Endothelial cell of umbilical vein (primary cell): ENCODE measurements around the gene GLYAT. TPM values are rescaled to one million over a fixed set of nuclear protein-coding genes. Genes with fewer than 3 reads are reported as not detected.

Experiments
- BruUV-seq: library from RNA; stranded (reverse); fragments of 400-500 nt; replicated peaks from 2 replicates; lab custom pipeline; 2021; lab: Mats Ljungman, UMichigan
- CTCF ChIA-PET: fragments of 300-600, 350-600 bp; sonication (Branson Sonifier 250); formaldehyde crosslinking; loops from one replicate; lab custom pipeline; 2021; ENCODE audit warnings: antibody characterized with exemption, inconsistent platforms; lab: Charles Lee
- POLR2A ChIA-PET: fragments of 300-600, 350-600 bp; sonication (Branson Sonifier 250); formaldehyde crosslinking; loops from one replicate; lab custom pipeline; 2021; ENCODE audit warnings: antibody characterized with exemption, inconsistent platforms; lab: Charles Lee
- DNase-seq: peaks from one replicate; pipeline ENCODE4 v3.0.0-alpha.2; 2011; ENCODE audit warnings: low read depth, low spot score
- FAIRE-seq: peaks from 2 replicates; lab custom pipeline; 2011; peaks lifted over from hg19 to GRCh38; lab: Jason Lieb, UNC
- H2AFZ ChIP-seq: 2 replicates; pipeline ENCODE4 v1.6.0; 2012; ENCODE audit warnings: low read depth, low read length, control low read depth, inconsistent platforms
- H3K27ac ChIP-seq: 2 replicates; pipeline ENCODE4 v1.5.1; 2011; ENCODE audit warnings: low read depth, mild to moderate bottlenecking, control low read depth, low read length, moderate library complexity; ENCODE audit not compliant: insufficient read depth
- H3K27me3 ChIP-seq, 2 experiments: 2 replicates each; pipeline versions ENCODE4 v1.6.0 to v1.6.1; 2011; ENCODE audit warnings: low read length in 2 of 2, mixed read lengths in 1 of 2; ENCODE audit not compliant: control insufficient read depth in 2 of 2, insufficient read depth in 2 of 2
- H3K36me3 ChIP-seq, 2 experiments: 2 replicates in 1 of 2; 3 replicates in 1 of 2; pipeline ENCODE4 v1.5.1; 2011; ENCODE audit warnings: low read length in 2 of 2, mild to moderate bottlenecking in 1 of 2, moderate library complexity in 1 of 2; ENCODE audit not compliant: control insufficient read depth in 2 of 2, insufficient read depth in 2 of 2; ENCODE audit errors: extremely low read depth in 1 of 2
- H3K4me1 ChIP-seq: 3 replicates; pipeline ENCODE4 v1.5.1; 2011; ENCODE audit warnings: mild to moderate bottlenecking, low read length; ENCODE audit not compliant: control insufficient read depth, insufficient read depth; ENCODE audit errors: extremely low read depth
- H3K4me2 ChIP-seq: 2 replicates; pipeline ENCODE4 v1.6.1; 2011; ENCODE audit warnings: low read length, control low read depth, mixed read lengths; ENCODE audit not compliant: insufficient read depth
- H3K4me3 ChIP-seq, 3 experiments: fragments of 200-600 bp in 1 of 3; sonication (generic), shearing (Covaris generic) in 1 of 3; replicated peaks in 1 of 3; 2 replicates each; pipeline ENCODE4 v1.5.1; 2011 to 2016; ENCODE audit warnings: control low read depth in 3 of 3, low read length in 3 of 3, mild to moderate bottlenecking in 2 of 3, inconsistent platforms in 1 of 3, low read depth in 1 of 3, moderate library complexity in 1 of 3; ENCODE audit not compliant: insufficient read depth in 1 of 3
- H3K79me2 ChIP-seq: 2 replicates; pipeline ENCODE4 v1.6.0; 2012; ENCODE audit warnings: low read length, inconsistent platforms; ENCODE audit not compliant: control insufficient read depth, insufficient read depth
- H3K9ac ChIP-seq: replicated peaks from 2 replicates; pipeline ENCODE3; 2011; ENCODE audit warnings: low read length, control low read depth; ENCODE audit not compliant: insufficient read depth; ENCODE audit errors: extremely low read depth
- H3K9me1 ChIP-seq: replicated peaks from 3 replicates; pipeline ENCODE4 v1.6.0; 2011; ENCODE audit warnings: mild to moderate bottlenecking, low read length; ENCODE audit not compliant: control insufficient read depth, insufficient read depth; ENCODE audit errors: extremely low read depth
- H3K9me3 ChIP-seq: replicated peaks from 2 replicates; pipeline ENCODE4 v1.5.1; 2012; ENCODE audit warnings: low read length, inconsistent platforms; ENCODE audit not compliant: control insufficient read depth, insufficient read depth
- H4K20me1 ChIP-seq: replicated peaks from 2 replicates; pipeline ENCODE3; 2011; ENCODE audit warnings: mild to moderate bottlenecking, low read length; ENCODE audit not compliant: control insufficient read depth, insufficient read depth; ENCODE audit errors: extremely low read depth
- CTCF ChIP-seq, 2 donors: IDR thresholded peaks; 1 replicate in 1 of 2; 2 replicates in 1 of 2; pipeline ENCODE4 v1.5.1; 2011; ENCODE audit warnings: low read length in 2 of 2, mild to moderate bottlenecking in 2 of 2, moderate library complexity in 2 of 2, control low read depth in 1 of 2, inconsistent platforms in 1 of 2, low read depth in 1 of 2; ENCODE audit not compliant: insufficient read depth in 1 of 2; ENCODE audit errors: extremely low read depth in 1 of 2
- EZH2 ChIP-seq: IDR thresholded peaks from 2 replicates; pipeline ENCODE4 v1.6.1; 2012; ENCODE audit warnings: borderline replicate concordance, low read depth, mild to moderate bottlenecking, moderate library complexity, low read length, inconsistent platforms; ENCODE audit not compliant: severe bottlenecking
- FOS ChIP-seq: IDR thresholded peaks from 2 replicates; pipeline ENCODE4 v1.6.1; 2011; ENCODE audit warnings: mild to moderate bottlenecking, low read length, moderate library complexity, borderline replicate concordance; ENCODE audit not compliant: insufficient read depth
- JUN ChIP-seq: IDR thresholded peaks from 2 replicates; pipeline ENCODE4 v1.6.1; 2011; ENCODE audit warnings: borderline replicate concordance, low read depth; ENCODE audit not compliant: insufficient read length, insufficient read depth
- MAX ChIP-seq: IDR thresholded peaks from 2 replicates; pipeline ENCODE4 v1.6.1; 2011; ENCODE audit not compliant: insufficient read depth, insufficient read length
- MYC ChIP-seq: IDR thresholded peaks from one replicate; pipeline ENCODE4 v1.6.1; 2011; ENCODE audit warnings: mild to moderate bottlenecking, low read depth, low read length
- POLR2A ChIP-seq: IDR thresholded peaks from 2 replicates; pipeline ENCODE4 v1.6.1; 2012; ENCODE audit warnings: low read depth, mild to moderate bottlenecking, control low read depth, low read length
- POLR2AphosphoS5 ChIP-seq: IDR thresholded peaks from 2 replicates; pipeline ENCODE4 v1.6.1; 2012; ENCODE audit warnings: low read depth, mild to moderate bottlenecking, control low read depth, low read length, moderate library complexity; ENCODE audit not compliant: insufficient read depth
- dilution Hi-C: fragments of 300-500 bp; cut with MboI; formaldehyde crosslinking; loops from one replicate; pipeline ENCODE4 v1.15.0; 2019; ENCODE audit warnings: low sequenced_read_pairs; ENCODE audit not compliant: extremely low pct_ligation_motif_present
- intact Hi-C: fragments of 100-400 bp; cut with micrococcal nuclease; formaldehyde crosslinking; loops from one replicate; pipeline ENCODE4 v1.10.0; 2022
- polyA plus RNA-seq, 4 experiments: library from polyadenylated mRNA; depleted of rRNA in 3 of 4; stranded (reverse) in 3 of 4; unstranded in 1 of 4; fragments of >200 nt; gene quantifications; 2 replicates each; pipeline versions ENCODE4 v1.2.1 to v1.2.3, GENCODE V29; 2011 to 2012; ENCODE audit warnings: missing spikeins in 1 of 4
- total RNA-seq: library from RNA; stranded (reverse); gene quantifications from 2 replicates; pipeline ENCODE4 v1.2.3, GENCODE V29; 2021

The GLYAT gene
- total and polyA plus RNA-seq, 2 donors (not counting 3 experiments of a cell fraction or from before 2014, with no cell fraction given), result not detected

- Histone ChIP-seq H3K27ac (no peak overlapping the region), H4K20me1 (no peaks in the 10 kb centered on the region), H3K4me1 (no peaks in the 10 kb centered on the region), H3K9me3 (no peaks in the 10 kb centered on the region), H3K4me2 (no peak overlapping the region), H3K9ac (no peak overlapping the region), H3K36me3 (no peaks in the 10 kb centered on the region), H3K4me3 (no peak overlapping the region), H3K9me1 (no peaks in the 10 kb centered on the region), H3K79me2 (no peaks in the 10 kb centered on the region), H2AFZ (no peak overlapping the region), H3K27me3 (no peaks in the 10 kb centered on the region)
- TF ChIP-seq MYC (no peak), JUN (no peak)
- ChIA-PET CTCF (no interaction called here), POLR2A (no interaction called here)
- intact Hi-C loops (no loop called here), dilution Hi-C loops (no loop called here)
- DNase-seq (no peak), FAIRE-seq (no peak)
- no TSS peak for BruUV-seq
Measured at GRCh38 chr11:58741127-58741526, 9.4 kb upstream of the GLYAT start.

GRCh38 chr11:58740447-58740846 is 8.7 kb upstream of the GLYAT start:
- CTCF ChIA-PET, result no interaction called here
- H3K27ac ChIP-seq, result no peak overlapping the region
- H3K9ac ChIP-seq, result no peak overlapping the region
- BruUV-seq, result no TSS peak
- H3K9me3 ChIP-seq, result no peaks in the 10 kb centered on the region
- dilution Hi-C loops, result no loop called here
- H3K79me2 ChIP-seq, result no peaks in the 10 kb centered on the region
- H2AFZ ChIP-seq, result no peak overlapping the region
- H4K20me1 ChIP-seq, result no peaks in the 10 kb centered on the region
- intact Hi-C loops, result no loop called here
- H3K4me3 ChIP-seq, result no peak overlapping the region
- no peak overlapping the region for H3K4me2 ChIP-seq
- H3K36me3 ChIP-seq, result no peaks in the 10 kb centered on the region
- H3K4me1 ChIP-seq, result no peaks in the 10 kb centered on the region
- no peaks in the 10 kb centered on the region for H3K9me1 ChIP-seq
- no peak for FAIRE-seq
- DNase-seq, result no peak
- H3K27me3 ChIP-seq, result no peaks in the 10 kb centered on the region
- POLR2A ChIA-PET, result no interaction called here
- no peak for TF ChIP-seq MAX
- TF ChIP-seq FOS, result no peak
- TF ChIP-seq JUN, result no peak
- TF ChIP-seq CTCF (IDR thresholded peaks at IDR 0.05; ENCODE audit: extremely low read depth in 1 of 2, insufficient read depth in 1 of 2, low read depth in 1 of 2, low read length in 2 of 2), result no peak
- TF ChIP-seq EZH2, result no peak
- TF ChIP-seq POLR2A, result no peak
- no peak for TF ChIP-seq POLR2AphosphoS5
- TF ChIP-seq MYC, result no peak
